Measurements from ENCODE around the gene SLC36A4. TPM values are rescaled to one million over a fixed set of nuclear protein-coding genes. Genes with fewer than 3 reads are reported as not detected.

Gene SLC36A4
- total RNA-seq, 1 donor from 2014 or later: 67.6 TPM

GRCh38 chr11:93166194-93166593 is 31.6 kb downstream of the SLC36A4 start:
- Mint-ChIP-seq H3K9me3 (no peaks in the 10 kb centered on the region), H3K4me3 (no peak overlapping the region), H3K36me3 (peaks cover 16% of the 10 kb centered on the region), H3K27ac (no peak overlapping the region), H3K4me1 (no peaks in the 10 kb centered on the region), H3K27me3 (ENCODE audit: insufficient read depth, low read depth) (no peaks in the 10 kb centered on the region)
- Histone ChIP-seq H2AFZ (replicated peaks) (no peak overlapping the region), H3K27ac (no peak overlapping the region), H3K79me2 (ENCODE audit: low read depth) (no peaks in the 10 kb centered on the region), H3K27me3 (no peaks in the 10 kb centered on the region), H4K20me1 (ENCODE audit: low read depth) (peaks cover 5% of the 10 kb centered on the region), H3K4me3 (no peak overlapping the region), H3K9me3 (ENCODE audit: low read depth) (no peaks in the 10 kb centered on the region), H3K9ac (no peak overlapping the region), H3K4me1 (peaks cover under 1% of the 10 kb centered on the region), H3F3A (ENCODE audit: low read depth) (peaks cover 8% of the 10 kb centered on the region), H3K36me3 (peaks cover 32% of the 10 kb centered on the region), H3K4me2 (no peak overlapping the region)
- TF ChIP-seq CTCF (IDR thresholded peaks at IDR 0.05): no peak
- no peak for TF ChIP-seq EZH2phosphoT487 (IDR thresholded peaks at IDR 0.05)
- TF ChIP-seq EZH2 (IDR thresholded peaks at IDR 0.05): no peak
- no peak for DNase-seq (ENCODE audit: low spot score)

GRCh38 chr11:93160808-93161207 is 37.0 kb downstream of the SLC36A4 start:
- Histone ChIP-seq H3K79me2 (ENCODE audit: low read depth) (no peaks in the 10 kb centered on the region), H3K27ac (peak overlapping the region; percentile 47), H4K20me1 (ENCODE audit: low read depth) (no peaks in the 10 kb centered on the region), H3K4me1 (peaks cover 14% of the 10 kb centered on the region), H3K4me3 (no peak overlapping the region), H3K9me3 (ENCODE audit: low read depth) (no peaks in the 10 kb centered on the region), H3K9ac (no peak overlapping the region), H3F3A (ENCODE audit: low read depth) (peaks cover 7% of the 10 kb centered on the region), H3K4me2 (peak overlapping the region; percentile 12), H2AFZ (replicated peaks) (no peak overlapping the region), H3K27me3 (no peaks in the 10 kb centered on the region), H3K36me3 (peaks cover 38% of the 10 kb centered on the region)
- DNase-seq (ENCODE audit: low spot score): no peak
- Mint-ChIP-seq H3K4me1 (peaks cover 6% of the 10 kb centered on the region), H3K27ac (no peak overlapping the region), H3K36me3 (peaks cover 35% of the 10 kb centered on the region), H3K9me3 (peaks cover 7% of the 10 kb centered on the region), H3K27me3 (ENCODE audit: insufficient read depth, low read depth) (no peaks in the 10 kb centered on the region), H3K4me3 (no peak overlapping the region)
- TF ChIP-seq EZH2 (IDR thresholded peaks at IDR 0.05) (no peak), CTCF (IDR thresholded peaks at IDR 0.05) (peak; percentile 15)

GRCh38 chr11:93160156-93160555 is 37.6 kb downstream of the SLC36A4 start:
- Histone ChIP-seq H3K27ac (no peak overlapping the region), H2AFZ (replicated peaks) (no peak overlapping the region), H3K9me3 (ENCODE audit: low read depth) (no peaks in the 10 kb centered on the region), H3K36me3 (peaks cover 34% of the 10 kb centered on the region), H4K20me1 (ENCODE audit: low read depth) (no peaks in the 10 kb centered on the region), H3K9ac (no peak overlapping the region), H3K4me3 (no peak overlapping the region), H3K4me1 (peaks cover 14% of the 10 kb centered on the region), H3K27me3 (no peaks in the 10 kb centered on the region), H3K79me2 (ENCODE audit: low read depth) (no peaks in the 10 kb centered on the region), H3K4me2 (peak overlapping the region; percentile 12), H3F3A (ENCODE audit: low read depth) (peaks cover 7% of the 10 kb centered on the region)
- Mint-ChIP-seq H3K27ac (no peak overlapping the region), H3K4me1 (peaks cover 6% of the 10 kb centered on the region), H3K27me3 (ENCODE audit: insufficient read depth, low read depth) (no peaks in the 10 kb centered on the region), H3K9me3 (peaks cover 11% of the 10 kb centered on the region), H3K4me3 (no peak overlapping the region), H3K36me3 (peaks cover 39% of the 10 kb centered on the region)
- DNase-seq (ENCODE audit: low spot score): peak; percentile 35
- TF ChIP-seq EZH2 (IDR thresholded peaks at IDR 0.05) (no peak), EZH2phosphoT487 (IDR thresholded peaks at IDR 0.05) (no peak), CTCF (IDR thresholded peaks at IDR 0.05) (no peak)
